ENCODE data around the gene EFCAB11.

- TF ChIP-seq MYC (IDR thresholded peaks at IDR 0.05; ENCODE audit: low read depth, low read length) = no peak
- TF ChIP-seq, protein P1, sequence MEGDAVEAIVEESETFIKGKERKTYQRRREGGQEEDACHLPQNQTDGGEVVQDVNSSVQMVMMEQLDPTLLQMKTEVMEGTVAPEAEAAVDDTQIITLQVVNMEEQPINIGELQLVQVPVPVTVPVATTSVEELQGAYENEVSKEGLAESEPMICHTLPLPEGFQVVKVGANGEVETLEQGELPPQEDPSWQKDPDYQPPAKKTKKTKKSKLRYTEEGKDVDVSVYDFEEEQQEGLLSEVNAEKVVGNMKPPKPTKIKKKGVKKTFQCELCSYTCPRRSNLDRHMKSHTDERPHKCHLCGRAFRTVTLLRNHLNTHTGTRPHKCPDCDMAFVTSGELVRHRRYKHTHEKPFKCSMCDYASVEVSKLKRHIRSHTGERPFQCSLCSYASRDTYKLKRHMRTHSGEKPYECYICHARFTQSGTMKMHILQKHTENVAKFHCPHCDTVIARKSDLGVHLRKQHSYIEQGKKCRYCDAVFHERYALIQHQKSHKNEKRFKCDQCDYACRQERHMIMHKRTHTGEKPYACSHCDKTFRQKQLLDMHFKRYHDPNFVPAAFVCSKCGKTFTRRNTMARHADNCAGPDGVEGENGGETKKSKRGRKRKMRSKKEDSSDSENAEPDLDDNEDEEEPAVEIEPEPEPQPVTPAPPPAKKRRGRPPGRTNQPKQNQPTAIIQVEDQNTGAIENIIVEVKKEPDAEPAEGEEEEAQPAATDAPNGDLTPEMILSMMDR (IDR thresholded peaks at IDR 0.05; ENCODE audit: low read depth, low read length) = no peak
- no peak for TF ChIP-seq POLR2A (IDR thresholded peaks at IDR 0.05; ENCODE audit: extremely low read depth, insufficient read length)
Measured at GRCh38 chr14:89746135-89746534, 208.4 kb downstream of the EFCAB11 start.
